A549 (cell line): ENCODE data around the gene CD7. TPM values are rescaled to one million over a fixed set of nuclear protein-coding genes. Genes with fewer than 3 reads are reported as not detected.
"Not testable (repeated sequence)": the region's sequence is repeated elsewhere in the genome, so short reads cannot be mapped to it uniquely, and the experiment has no call there.

Experiments
- ATAC-seq, 2 experiments: fragments of 200-7000 bp in 1 of 2; fragments of >200 bp in 1 of 2; cut with Nextera tagmentation in 1 of 2; cut with Tn5 transposase in 1 of 2; 3 replicates each; pipeline versions ENCODE4 v1.8.0 to v1.9.1; 2018 to 2020; ENCODE audit warnings: mild to moderate bottlenecking in 1 of 2, moderate library complexity in 1 of 2
- CTCF ChIA-PET: fragments of 300-600 bp; sonication (Branson Sonifier 250); formaldehyde crosslinking; extraction: SDS; loops from one replicate; lab custom pipeline; 2021; ENCODE audit warnings: antibody characterized with exemption, inconsistent platforms; lab: Yijun Ruan, JAX
- POLR2A ChIA-PET: fragments of 350-600 bp; formaldehyde crosslinking; extraction: SDS; loops from one replicate; lab custom pipeline; 2021; ENCODE audit warnings: antibody characterized with exemption, inconsistent platforms; lab: Yijun Ruan, JAX
- DNase-seq, 2 experiments: peaks; one replicate each; pipeline versions ENCODE4 v3.0.0 to v3.0.0-alpha.2; 2011 to 2016; ENCODE audit warnings: low read depth in 1 of 2, low spot score in 1 of 2
- FAIRE-seq: peaks from 2 replicates; lab custom pipeline; 2011; peaks lifted over from hg19 to GRCh38; lab: Jason Lieb, UNC
- H3K27ac ChIP-seq, 2 experiments: fragments of >200 bp; sonication (Bioruptor Twin); formaldehyde crosslinking; 3 replicates each; pipeline ENCODE4 v1.5.1; 2016 to 2017
- H3K4me1 ChIP-seq: fragments of >200 bp; sonication (Bioruptor Twin); formaldehyde crosslinking; 3 replicates; pipeline ENCODE4 v1.6.1; 2016
- H3K4me2 ChIP-seq: fragments of >200 bp; sonication (Bioruptor Twin); formaldehyde crosslinking; 3 replicates; pipeline ENCODE4 v1.6.1; 2016
- H3K4me3 ChIP-seq: fragments of >200 bp; sonication (Bioruptor Twin); formaldehyde crosslinking; 3 replicates; pipeline ENCODE4 v1.5.1; 2016
- H3K9me3 ChIP-seq: fragments of >200 bp; sonication (Bioruptor Twin); formaldehyde crosslinking; 3 replicates; pipeline ENCODE4 v1.6.1; 2016
- BHLHE40 ChIP-seq: IDR thresholded peaks from 2 replicates; pipeline ENCODE4 v1.6.1; 2012; ENCODE audit warnings: low read depth, low read length, inconsistent platforms
- CHD2 ChIP-seq: fragments of 150-350 bp; IDR thresholded peaks from 2 replicates; pipeline ENCODE4 v1.6.1; 2014; ENCODE audit warnings: low read length; ENCODE audit not compliant: partially characterized antibody
- FOXS1 ChIP-seq: fragments of 250-450 bp; sonication (Bioruptor Pico); IDR thresholded peaks from 2 replicates; pipeline ENCODE4 v1.5.0; 2020; ENCODE audit warnings: mild to moderate bottlenecking, moderate library complexity
- HEYL ChIP-seq: fragments of 250-450 bp; sonication (Bioruptor Pico); IDR thresholded peaks from 2 replicates; pipeline ENCODE4 v1.8.0; 2021; ENCODE audit warnings: mild to moderate bottlenecking, moderate library complexity
- HOXA7 ChIP-seq: fragments of 250-450 bp; sonication (Bioruptor Pico); IDR thresholded peaks from 2 replicates; pipeline ENCODE4 v1.5.0; 2020; ENCODE audit warnings: mild to moderate bottlenecking, moderate library complexity
- KDM5A ChIP-seq: fragments of 200-600 bp; sonication (generic); IDR thresholded peaks from 2 replicates; pipeline ENCODE4 v1.6.1; 2016; ENCODE audit warnings: antibody characterized with exemption, mild to moderate bottlenecking
- NFE2L2 ChIP-seq: fragments of 150-350 bp; conservative IDR thresholded peaks from 2 replicates; pipeline ENCODE4 v1.6.1; 2014; ENCODE audit warnings: low read length
- RCOR1 ChIP-seq: fragments of 150-350 bp; IDR thresholded peaks from 2 replicates; pipeline ENCODE4 v1.6.1; 2014; ENCODE audit warnings: antibody characterized with exemption, low read length, low read depth
- RFX5 ChIP-seq: fragments of 450-650 bp; IDR thresholded peaks from 2 replicates; pipeline ENCODE4 v1.7.1; 2014; ENCODE audit warnings: antibody characterized with exemption, mild to moderate bottlenecking, moderate library complexity
- ZFP36 ChIP-seq: fragments of 450-650 bp; IDR thresholded peaks from 2 replicates; pipeline ENCODE4 v1.6.1; 2014; ENCODE audit warnings: borderline replicate concordance; ENCODE audit not compliant: partially characterized antibody
- WGBS: methylation state at CpG from one replicate; pipeline ENCODE4 v1.1.6; 2017; ENCODE audit errors: missing lambda C conversion rate; 5-methylcytosine and 5-hydroxymethylcytosine counted together
- polyA plus RNA-seq, 4 experiments: library from polyadenylated mRNA; depleted of rRNA in 3 of 4; stranded (reverse); fragments of >200 nt; fragmentation: RNase III in 1 of 4; extraction: RNeasy Plus Mini Kit Qiagen cat#74134 plus additional on column Dnase treatment in 1 of 4; gene quantifications; 2 replicates in 3 of 4; 3 replicates in 1 of 4; pipeline ENCODE4 v1.2.3, GENCODE V29; 2011 to 2017
- TF ChIP-seq, protein P1 (sequence below): IDR thresholded peaks from 2 replicates; pipeline ENCODE4 v1.6.1; 2012
- TF ChIP-seq, protein P2 (sequence below): fragments of >200 bp; sonication (Bioruptor Twin); formaldehyde crosslinking; IDR thresholded peaks from 3 replicates; pipeline ENCODE4 v1.5.1; 2016
- TF ChIP-seq, protein P3 (sequence below): fragments of 250-450 bp; sonication (Bioruptor Pico); IDR thresholded peaks from 2 replicates; pipeline ENCODE4 v1.5.0; 2021; ENCODE audit warnings: mild to moderate bottlenecking, moderate library complexity, borderline replicate concordance

The CD7 gene
- polyA plus RNA-seq, 2 of the 4 experiments (the other 2 are of a cell fraction) = not detected

DNA sequence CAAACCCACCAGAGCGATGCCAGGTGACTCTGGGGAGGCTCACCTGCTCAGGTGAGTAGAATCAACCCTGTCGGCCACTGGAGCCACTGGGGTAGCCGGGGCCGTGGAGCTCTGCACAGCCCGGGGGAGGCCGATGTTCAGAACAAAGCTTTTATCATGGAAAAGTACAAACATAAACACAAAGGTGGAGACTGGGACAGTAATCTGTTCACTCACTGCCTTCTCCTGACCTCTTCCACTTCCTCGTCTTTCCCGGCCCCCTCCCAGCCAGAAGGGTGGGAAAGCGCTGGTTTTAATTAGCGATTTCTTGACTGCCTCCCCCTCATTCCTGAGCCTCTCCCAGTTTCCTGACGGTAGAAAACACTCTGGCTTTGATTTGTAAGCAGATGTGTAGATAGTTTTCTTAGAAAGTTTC, 31.9 kb upstream of the CD7 start:
- WGBS = 58% methylated on average over 11 of the region's 11 CpGs
- TF ChIP-seq, protein P1, sequence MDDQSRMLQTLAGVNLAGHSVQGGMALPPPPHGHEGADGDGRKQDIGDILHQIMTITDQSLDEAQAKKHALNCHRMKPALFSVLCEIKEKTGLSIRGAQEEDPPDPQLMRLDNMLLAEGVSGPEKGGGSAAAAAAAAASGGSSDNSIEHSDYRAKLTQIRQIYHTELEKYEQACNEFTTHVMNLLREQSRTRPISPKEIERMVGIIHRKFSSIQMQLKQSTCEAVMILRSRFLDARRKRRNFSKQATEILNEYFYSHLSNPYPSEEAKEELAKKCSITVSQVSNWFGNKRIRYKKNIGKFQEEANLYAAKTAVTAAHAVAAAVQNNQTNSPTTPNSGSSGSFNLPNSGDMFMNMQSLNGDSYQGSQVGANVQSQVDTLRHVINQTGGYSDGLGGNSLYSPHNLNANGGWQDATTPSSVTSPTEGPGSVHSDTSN = no peak
- TF ChIP-seq HOXA7 (CRISPR knock-in tag) (no peak), NFE2L2 (no peak), KDM5A (no peak)
- TF ChIP-seq, protein P2, sequence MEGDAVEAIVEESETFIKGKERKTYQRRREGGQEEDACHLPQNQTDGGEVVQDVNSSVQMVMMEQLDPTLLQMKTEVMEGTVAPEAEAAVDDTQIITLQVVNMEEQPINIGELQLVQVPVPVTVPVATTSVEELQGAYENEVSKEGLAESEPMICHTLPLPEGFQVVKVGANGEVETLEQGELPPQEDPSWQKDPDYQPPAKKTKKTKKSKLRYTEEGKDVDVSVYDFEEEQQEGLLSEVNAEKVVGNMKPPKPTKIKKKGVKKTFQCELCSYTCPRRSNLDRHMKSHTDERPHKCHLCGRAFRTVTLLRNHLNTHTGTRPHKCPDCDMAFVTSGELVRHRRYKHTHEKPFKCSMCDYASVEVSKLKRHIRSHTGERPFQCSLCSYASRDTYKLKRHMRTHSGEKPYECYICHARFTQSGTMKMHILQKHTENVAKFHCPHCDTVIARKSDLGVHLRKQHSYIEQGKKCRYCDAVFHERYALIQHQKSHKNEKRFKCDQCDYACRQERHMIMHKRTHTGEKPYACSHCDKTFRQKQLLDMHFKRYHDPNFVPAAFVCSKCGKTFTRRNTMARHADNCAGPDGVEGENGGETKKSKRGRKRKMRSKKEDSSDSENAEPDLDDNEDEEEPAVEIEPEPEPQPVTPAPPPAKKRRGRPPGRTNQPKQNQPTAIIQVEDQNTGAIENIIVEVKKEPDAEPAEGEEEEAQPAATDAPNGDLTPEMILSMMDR = no peak
- TF ChIP-seq, all 56 proteins: peak for 0
- CTCF ChIA-PET = interaction anchor here (0.9 to 5.1 kb wide), 22 partner anchors 10 to 426 kb away, joined by 3 to 117 read pairs (median 9); partner anchors contain the start of genes HEXD, SECTM1, TEX19 and UTS2R
- H3K4me3 ChIP-seq = no peak overlapping the region
- peaks cover 15% of the 10 kb centered on the region for H3K4me1 ChIP-seq
- no peaks in the 10 kb centered on the region for H3K9me3 ChIP-seq
- no peak overlapping the region for H3K4me2 ChIP-seq
- DNase-seq (no peak), ATAC-seq (no peak), FAIRE-seq (no peak)
- POLR2A ChIA-PET = no interaction called here
- no peak overlapping the region for H3K27ac ChIP-seq

DNA sequence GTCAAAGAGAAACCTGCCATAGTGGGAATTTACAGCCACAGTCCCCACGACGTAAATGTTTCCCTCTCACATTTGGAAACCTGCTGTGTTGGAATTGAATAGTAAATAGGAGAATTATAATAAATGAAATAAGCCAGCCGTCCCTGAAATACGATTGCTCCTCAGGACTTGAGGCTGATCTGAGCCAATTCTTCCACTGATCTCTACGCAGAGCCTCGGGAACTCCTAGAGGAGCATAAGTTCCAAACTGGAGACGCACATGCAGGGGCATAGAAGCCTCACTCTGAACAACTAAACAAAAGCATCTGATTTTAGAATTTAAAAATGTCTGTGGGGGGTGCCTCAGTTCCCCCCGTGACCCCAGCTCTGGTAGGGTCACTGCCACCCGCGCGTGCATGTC, 31.5 kb upstream of the CD7 start:
- TF ChIP-seq HEYL (CRISPR knock-in tag) = no peak
- no peak for TF ChIP-seq RCOR1
- TF ChIP-seq, protein P3, sequence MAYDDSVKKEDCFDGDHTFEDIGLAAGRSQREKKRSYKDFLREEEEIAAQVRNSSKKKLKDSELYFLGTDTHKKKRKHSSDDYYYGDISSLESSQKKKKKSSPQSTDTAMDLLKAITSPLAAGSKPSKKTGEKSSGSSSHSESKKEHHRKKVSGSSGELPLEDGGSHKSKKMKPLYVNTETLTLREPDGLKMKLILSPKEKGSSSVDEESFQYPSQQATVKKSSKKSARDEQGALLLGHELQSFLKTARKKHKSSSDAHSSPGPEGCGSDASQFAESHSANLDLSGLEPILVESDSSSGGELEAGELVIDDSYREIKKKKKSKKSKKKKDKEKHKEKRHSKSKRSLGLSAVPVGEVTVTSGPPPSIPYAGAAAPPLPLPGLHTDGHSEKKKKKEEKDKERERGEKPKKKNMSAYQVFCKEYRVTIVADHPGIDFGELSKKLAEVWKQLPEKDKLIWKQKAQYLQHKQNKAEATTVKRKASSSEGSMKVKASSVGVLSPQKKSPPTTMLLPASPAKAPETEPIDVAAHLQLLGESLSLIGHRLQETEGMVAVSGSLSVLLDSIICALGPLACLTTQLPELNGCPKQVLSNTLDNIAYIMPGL (CRISPR knock-in tag) = no peak
- TF ChIP-seq CHD2 = no peak
- TF ChIP-seq RFX5 = no peak
- no peak for TF ChIP-seq ZFP36
- TF ChIP-seq FOXS1 = no peak
- H3K9me3 ChIP-seq = no peaks in the 10 kb centered on the region
- no peak overlapping the region for H3K4me3 ChIP-seq
- 73% methylated on average over 11 of the region's 11 CpGs for WGBS
- ChIA-PET POLR2A (no interaction called here), CTCF (interaction anchor here (0.9 to 5.1 kb wide), 8 partner anchors 10 to 205 kb away, joined by 3 to 117 read pairs (median 14); no protein-coding TSS in a partner anchor)
- peaks cover 15% of the 10 kb centered on the region for H3K4me1 ChIP-seq
- no peak for ATAC-seq
- no peak for FAIRE-seq
- no peak overlapping the region for H3K27ac ChIP-seq
- no peak overlapping the region for H3K4me2 ChIP-seq
- no peak for DNase-seq

- ATAC-seq (no peak), FAIRE-seq (no peak), DNase-seq (no peak)
- Histone ChIP-seq H3K27ac (no peak overlapping the region), H3K4me2 (no peak overlapping the region), H3K4me1 (peaks cover 15% of the 10 kb centered on the region), H3K9me3 (no peaks in the 10 kb centered on the region), H3K4me3 (no peak overlapping the region)
- CTCF ChIA-PET = interaction anchor here (0.9 to 5.1 kb wide), 3 partner anchors 18 to 206 kb away, joined by 4 to 117 read pairs (median 5); no protein-coding TSS in a partner anchor
- 61% methylated on average over 9 of the region's 9 CpGs for WGBS
- POLR2A ChIA-PET = no interaction called here
- no peak for TF ChIP-seq BHLHE40
- TF ChIP-seq, protein P2 = no peak
- TF ChIP-seq, all 56 proteins: peak for 0
These were observed 31.0 kb upstream of the CD7 start for GRCh38 chr17:82348434-82348833.

DNA sequence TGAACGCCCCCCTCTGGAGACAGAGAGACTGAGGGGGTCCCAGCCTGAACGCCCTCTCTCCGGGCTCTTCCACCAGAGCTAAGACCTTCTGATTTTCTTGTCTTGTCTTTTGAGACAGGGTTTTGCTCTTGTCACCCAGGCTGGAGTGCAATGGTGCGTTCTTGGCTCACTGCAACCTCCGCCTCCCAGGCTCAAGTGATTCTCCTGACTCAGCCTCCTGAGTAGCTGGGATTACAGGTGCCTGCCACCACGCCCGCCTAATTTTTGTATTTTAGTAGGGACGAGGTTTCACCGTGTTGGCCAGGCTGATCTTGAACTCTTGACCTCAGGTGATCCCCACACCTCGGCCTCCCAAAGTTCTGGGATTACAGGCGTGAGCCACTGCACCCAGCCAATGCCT, 30.6 kb upstream of the CD7 start:
- ChIA-PET POLR2A (interaction anchor here (0.6 kb wide), 1 partner anchor 287 kb away, joined by 4 read pairs; no protein-coding TSS in a partner anchor), CTCF (interaction anchor here (0.7 to 5.1 kb wide), 3 partner anchors 10 to 206 kb away, joined by 3 to 117 read pairs (median 5); no protein-coding TSS in a partner anchor)
- H3K9me3 ChIP-seq, ATAC-seq, H3K27ac ChIP-seq, FAIRE-seq, H3K4me2 ChIP-seq, H3K4me3 ChIP-seq, DNase-seq: not testable (repeated sequence)
- H3K4me1 ChIP-seq = peaks cover 15% of the 10 kb centered on the region
- WGBS = 72% methylated on average over 11 of the region's 11 CpGs
